Uterus (tissue), 2 donors: ENCODE data around the gene EXOC6.

Source experiments
- POLR2A ChIP-seq, 2 donors: fragments of 450-650 bp; IDR thresholded peaks; one replicate each; pipeline ENCODE4 v1.6.1; 2016; ENCODE audit warnings: antibody characterized with exemption in 2 of 2, mild to moderate bottlenecking in 1 of 2, moderate library complexity in 1 of 2
- TF ChIP-seq, protein P1 (sequence below), 4 experiments: fragments of 200-600 bp in 2 of 4; fragments of 450-650 bp in 2 of 4; sonication (generic) in 2 of 4; IDR thresholded peaks; one replicate each; pipeline ENCODE4 v1.5.1; 2016 to 2019; ENCODE audit warnings: antibody characterized with exemption in 4 of 4, mild to moderate bottlenecking in 2 of 4, moderate library complexity in 1 of 4

DNA sequence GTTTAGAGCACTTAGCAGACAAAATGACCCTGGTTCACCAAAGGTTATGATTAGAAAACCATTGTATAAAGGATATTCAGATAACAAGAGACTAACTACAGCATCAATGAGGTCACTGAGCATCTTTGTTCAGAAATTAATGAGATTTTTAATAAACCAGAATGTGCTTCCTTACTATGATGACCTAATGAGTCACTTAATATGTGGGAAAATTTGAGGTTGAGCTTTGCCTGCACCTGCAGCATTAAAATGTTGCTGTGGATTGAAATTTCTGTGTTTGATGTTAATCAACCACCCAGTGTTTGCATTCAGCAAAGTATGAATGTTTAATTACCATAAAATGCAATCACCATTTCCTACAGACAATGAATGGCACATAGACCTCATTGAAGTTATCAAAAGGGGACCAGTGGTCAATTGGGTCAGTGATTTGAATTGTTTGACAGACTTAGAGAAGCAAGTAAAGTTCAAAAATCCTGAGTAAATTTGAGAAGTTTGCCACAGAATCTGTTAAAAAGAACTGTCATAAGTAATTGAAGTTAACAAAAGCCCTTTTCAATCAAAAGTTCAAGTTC lies 45.8 kb downstream of the EXOC6 start:
- TF ChIP-seq, protein P1, sequence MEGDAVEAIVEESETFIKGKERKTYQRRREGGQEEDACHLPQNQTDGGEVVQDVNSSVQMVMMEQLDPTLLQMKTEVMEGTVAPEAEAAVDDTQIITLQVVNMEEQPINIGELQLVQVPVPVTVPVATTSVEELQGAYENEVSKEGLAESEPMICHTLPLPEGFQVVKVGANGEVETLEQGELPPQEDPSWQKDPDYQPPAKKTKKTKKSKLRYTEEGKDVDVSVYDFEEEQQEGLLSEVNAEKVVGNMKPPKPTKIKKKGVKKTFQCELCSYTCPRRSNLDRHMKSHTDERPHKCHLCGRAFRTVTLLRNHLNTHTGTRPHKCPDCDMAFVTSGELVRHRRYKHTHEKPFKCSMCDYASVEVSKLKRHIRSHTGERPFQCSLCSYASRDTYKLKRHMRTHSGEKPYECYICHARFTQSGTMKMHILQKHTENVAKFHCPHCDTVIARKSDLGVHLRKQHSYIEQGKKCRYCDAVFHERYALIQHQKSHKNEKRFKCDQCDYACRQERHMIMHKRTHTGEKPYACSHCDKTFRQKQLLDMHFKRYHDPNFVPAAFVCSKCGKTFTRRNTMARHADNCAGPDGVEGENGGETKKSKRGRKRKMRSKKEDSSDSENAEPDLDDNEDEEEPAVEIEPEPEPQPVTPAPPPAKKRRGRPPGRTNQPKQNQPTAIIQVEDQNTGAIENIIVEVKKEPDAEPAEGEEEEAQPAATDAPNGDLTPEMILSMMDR (IDR thresholded peaks at IDR 0.05): no peak
- no peak for TF ChIP-seq POLR2A (IDR thresholded peaks at IDR 0.05)
